Mesodermal cell (in vitro differentiated cells): ENCODE results near the gene RNF149.

ENCODE experiments used
- H3K27ac ChIP-seq: 2 replicates; pipeline ENCODE4 v1.7.0; 2013; ENCODE audit warnings: mild to moderate bottlenecking, low read depth, low read length, moderate library complexity; ENCODE audit not compliant: severe bottlenecking
- H3K36me3 ChIP-seq: 2 replicates; pipeline ENCODE4 v1.7.1; 2013; ENCODE audit warnings: mild to moderate bottlenecking, low read length, moderate library complexity; ENCODE audit not compliant: control insufficient read depth, insufficient read depth
- H3K4me1 ChIP-seq: one replicate; pipeline ENCODE4 v1.7.1; 2013; ENCODE audit warnings: mild to moderate bottlenecking, low read length; ENCODE audit not compliant: insufficient read depth, control insufficient read depth, poor library complexity, severe bottlenecking
- H3K4me3 ChIP-seq: 2 replicates; pipeline ENCODE4 v1.7.0; 2013; ENCODE audit warnings: low read length, control low read depth, mild to moderate bottlenecking; ENCODE audit not compliant: insufficient read depth, poor library complexity, severe bottlenecking; ENCODE audit errors: extremely low read depth
- H3K9me3 ChIP-seq: 2 replicates; pipeline ENCODE4 v1.7.1; 2013; ENCODE audit warnings: mild to moderate bottlenecking, low read length, moderate library complexity; ENCODE audit not compliant: control insufficient read depth
- WGBS, 2 experiments: methylation state at CpG; one replicate each; pipeline ENCODE4 v1.1.5; 2013; ENCODE audit warnings: missing lambda C conversion rate in 2 of 2; ENCODE audit not compliant: insufficient coverage in 2 of 2; 5-methylcytosine and 5-hydroxymethylcytosine counted together

Gene RNF149

GRCh38 chr2:101296371-101296770 is 12.1 kb downstream of the RNF149 start:
- Histone ChIP-seq H3K4me3 (no peak overlapping the region), H3K9me3 (no peaks in the 10 kb centered on the region), H3K27ac (no peak overlapping the region), H3K4me1 (no peaks in the 10 kb centered on the region), H3K36me3 (peaks cover 59% of the 10 kb centered on the region)
- 100% methylated on average over 1 of the region's 5 CpGs; no CpG with 5 or more reads in 1 of the 2 experiments for WGBS, 2 experiments

DNA sequence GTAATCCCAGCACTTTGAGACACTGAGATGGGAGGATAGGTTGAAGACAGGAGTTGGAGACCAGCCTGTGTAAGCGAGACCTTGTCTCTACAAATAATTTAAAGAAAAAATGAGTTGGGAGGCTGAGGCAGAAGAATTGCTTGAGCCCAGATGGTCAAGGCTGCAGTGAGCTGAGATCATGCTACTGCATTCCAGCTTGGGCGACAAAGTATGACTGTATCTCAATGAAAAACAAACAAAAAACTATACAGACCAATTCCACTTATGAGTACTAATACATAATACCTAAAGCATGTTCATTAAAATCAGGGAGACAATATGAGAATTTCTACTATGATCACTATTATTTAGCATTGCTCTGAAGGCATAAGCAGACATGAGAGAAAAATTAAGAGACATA is 12.6 kb downstream of the RNF149 start:
- Histone ChIP-seq H3K9me3 (no peaks in the 10 kb centered on the region), H3K27ac (no peak overlapping the region), H3K36me3 (peaks cover 62% of the 10 kb centered on the region), H3K4me3 (no peak overlapping the region), H3K4me1 (no peaks in the 10 kb centered on the region)
- WGBS, 2 experiments: 80% methylated on average over 1 of the region's 2 CpGs; no CpG with 5 or more reads in 1 of the 2 experiments

DNA sequence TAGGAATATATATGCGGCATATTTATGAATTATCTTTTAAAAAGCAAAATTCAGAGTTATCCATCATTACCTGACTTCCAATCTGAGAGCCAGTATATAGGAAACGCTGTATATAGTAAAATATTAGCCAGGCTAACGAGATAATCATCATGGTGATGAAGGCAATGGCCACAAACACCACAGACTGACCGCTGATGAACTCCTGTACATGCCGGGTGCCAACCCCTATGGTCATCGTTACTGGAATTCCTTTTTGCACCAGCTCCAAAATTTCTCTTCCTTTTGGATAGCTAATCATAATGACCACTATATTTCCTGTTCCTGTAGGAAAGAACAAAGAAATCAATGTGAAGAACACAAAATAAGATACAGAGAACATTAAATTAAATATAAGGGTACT is 13.6 kb downstream of the RNF149 start:
- 100% methylated on average over 3 of the region's 6 CpGs; no CpG with 5 or more reads in 1 of the 2 experiments for WGBS, 2 experiments

GRCh38 chr2:101293544-101293943 is 15.0 kb downstream of the RNF149 start:
- Histone ChIP-seq H3K4me3 (no peak overlapping the region), H3K9me3 (no peaks in the 10 kb centered on the region), H3K36me3 (peaks cover 51% of the 10 kb centered on the region), H3K4me1 (no peaks in the 10 kb centered on the region), H3K27ac (no peak overlapping the region)
- 92 to 100% methylated on average over 1 to 2 of the region's 2 CpGs for WGBS, 2 experiments

More for the DNA sequence above, 13.6 kb downstream of the RNF149 start:
- no peak overlapping the region for H3K4me3 ChIP-seq
- no peaks in the 10 kb centered on the region for H3K9me3 ChIP-seq
- peaks cover 60% of the 10 kb centered on the region for H3K36me3 ChIP-seq
- no peaks in the 10 kb centered on the region for H3K4me1 ChIP-seq
- no peak overlapping the region for H3K27ac ChIP-seq

DNA sequence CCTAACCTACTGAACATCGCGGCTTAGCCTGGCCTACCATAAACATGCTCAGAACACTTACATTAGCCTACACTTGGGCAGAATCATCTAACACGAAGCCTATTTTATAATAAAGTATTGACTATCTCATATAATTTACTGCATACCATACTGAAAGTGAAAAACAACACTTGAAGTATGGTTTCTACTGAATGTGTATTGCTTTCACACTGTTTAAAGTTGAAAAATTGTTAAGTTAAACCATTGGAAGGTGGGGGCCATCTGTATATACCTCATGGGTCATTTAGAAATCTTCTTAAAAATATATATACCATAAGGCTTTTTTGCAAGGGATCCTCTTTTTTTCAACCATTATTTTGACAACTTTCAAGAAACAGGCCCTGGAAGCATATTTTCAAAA is 16.5 kb downstream of the RNF149 start:
- Histone ChIP-seq H3K27ac (no peak overlapping the region), H3K9me3 (no peaks in the 10 kb centered on the region), H3K4me1 (no peaks in the 10 kb centered on the region), H3K36me3 (peaks cover 59% of the 10 kb centered on the region), H3K4me3 (no peak overlapping the region)
- no CpG with 5 or more reads among the region's 3 CpGs for WGBS, 2 experiments

DNA sequence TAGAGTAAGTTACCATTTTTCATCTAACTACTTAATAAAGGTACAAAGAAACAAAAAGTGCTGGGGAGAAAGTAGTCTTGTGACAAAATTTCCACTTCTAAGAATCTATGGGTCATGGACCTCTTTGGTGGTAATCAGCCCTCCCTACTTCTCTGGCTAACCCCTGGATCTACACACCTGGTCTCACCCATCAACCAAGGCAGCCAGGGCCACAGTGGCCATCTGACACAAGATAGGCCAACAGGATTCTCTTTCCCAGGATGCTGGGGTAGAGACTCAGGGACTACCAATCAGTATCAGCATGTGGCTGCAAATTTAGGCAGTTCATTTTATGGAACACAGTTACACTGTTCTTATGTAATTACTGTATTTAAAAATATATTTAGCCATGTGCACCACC is 17.8 kb downstream of the RNF149 start:
- Histone ChIP-seq H3K4me3 (no peak overlapping the region), H3K27ac (no peak overlapping the region), H3K4me1 (no peaks in the 10 kb centered on the region), H3K36me3 (peaks cover 70% of the 10 kb centered on the region), H3K9me3 (no peaks in the 10 kb centered on the region)

DNA sequence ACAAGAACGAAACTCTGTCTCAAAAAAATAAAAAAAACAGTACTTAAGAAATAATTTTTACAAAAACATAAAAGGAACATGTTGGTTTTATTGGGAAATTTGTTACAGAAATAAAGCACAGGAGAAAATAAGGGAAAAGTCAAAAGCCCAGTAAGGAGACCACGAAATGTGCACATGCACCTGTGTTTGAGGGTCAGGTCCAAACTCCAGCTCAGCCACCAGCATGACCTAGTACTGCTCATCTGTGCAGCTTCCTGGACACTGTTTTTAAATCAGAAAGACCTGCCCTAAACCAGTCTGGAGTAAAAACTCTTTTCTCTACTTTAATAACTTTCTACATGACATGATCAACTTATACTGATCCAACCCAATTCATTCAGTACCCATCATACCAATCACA is 21.2 kb downstream of the RNF149 start:
- Histone ChIP-seq H3K27ac (no peak overlapping the region), H3K4me1 (no peaks in the 10 kb centered on the region), H3K36me3 (peaks cover 76% of the 10 kb centered on the region), H3K9me3 (no peaks in the 10 kb centered on the region), H3K4me3 (no peak overlapping the region)
- 90% methylated on average over 1 of the region's 2 CpGs for WGBS, 2 experiments

GRCh38 chr2:101286684-101287083 is 21.8 kb downstream of the RNF149 start:
- H3K36me3 ChIP-seq: peaks cover 78% of the 10 kb centered on the region
- no peaks in the 10 kb centered on the region for H3K9me3 ChIP-seq
- no peaks in the 10 kb centered on the region for H3K4me1 ChIP-seq
- no peak overlapping the region for H3K27ac ChIP-seq
- 91 to 94% methylated on average over 6 of the region's 6 CpGs for WGBS, 2 experiments
- H3K4me3 ChIP-seq: no peak overlapping the region

DNA sequence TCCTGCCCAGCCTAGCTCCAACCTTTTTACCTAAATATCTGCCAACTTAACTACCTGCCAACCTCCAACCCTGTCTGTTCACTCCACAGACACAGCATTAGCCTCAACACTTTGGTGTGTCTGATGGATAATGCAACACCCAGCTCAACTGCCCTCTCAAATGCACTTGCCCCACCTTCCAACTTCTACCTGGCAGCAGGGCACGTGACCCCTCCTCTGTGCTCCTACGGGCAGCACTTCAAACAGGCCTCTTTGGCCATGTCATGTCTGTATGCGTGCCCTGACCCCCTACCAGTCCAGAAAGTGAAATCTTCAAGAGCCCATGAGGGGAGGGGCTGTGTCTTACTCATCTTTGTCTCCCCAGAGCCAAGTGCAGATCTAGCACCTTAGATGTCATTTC is 25.5 kb downstream of the RNF149 start:
- no peak overlapping the region for H3K27ac ChIP-seq
- 97 to 100% methylated on average over 3 of the region's 3 CpGs for WGBS, 2 experiments
- no peak overlapping the region for H3K4me3 ChIP-seq
- H3K36me3 ChIP-seq: peaks cover 87% of the 10 kb centered on the region
- H3K9me3 ChIP-seq: no peaks in the 10 kb centered on the region
- H3K4me1 ChIP-seq: no peaks in the 10 kb centered on the region

DNA sequence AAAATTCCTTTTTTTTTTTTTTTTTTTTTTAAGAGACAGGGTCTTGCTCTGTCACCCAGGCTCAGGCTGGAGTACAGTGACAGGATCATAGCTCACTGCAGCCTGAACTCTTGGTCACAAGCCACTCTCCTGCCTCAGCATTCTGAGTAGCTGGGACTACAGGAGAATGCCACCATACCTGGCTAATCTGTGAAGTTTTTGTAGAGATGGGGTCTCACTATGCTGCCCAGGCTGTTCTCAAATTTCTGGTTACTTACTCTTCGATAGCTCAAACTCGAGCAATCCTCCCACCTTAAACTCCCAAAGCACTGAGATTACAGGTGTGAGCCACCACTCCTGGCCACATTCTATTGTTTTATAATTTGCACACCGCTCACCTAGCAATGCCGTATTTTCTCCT is 27.0 kb downstream of the RNF149 start:
- Histone ChIP-seq H3K36me3 (peaks cover 84% of the 10 kb centered on the region), H3K27ac (no peak overlapping the region), H3K9me3 (no peaks in the 10 kb centered on the region), H3K4me1 (no peaks in the 10 kb centered on the region), H3K4me3 (no peak overlapping the region)
- 89 to 91% methylated on average over 2 to 4 of the region's 4 CpGs for WGBS, 2 experiments

GRCh38 chr2:101278925-101279324 is 29.6 kb downstream of the RNF149 start:
- peaks cover 78% of the 10 kb centered on the region for H3K36me3 ChIP-seq
- no peak overlapping the region for H3K27ac ChIP-seq
- WGBS, 2 experiments: 100% methylated on average over 3 of the region's 3 CpGs; no CpG with 5 or more reads in 1 of the 2 experiments
- H3K4me3 ChIP-seq: no peak overlapping the region
- no peaks in the 10 kb centered on the region for H3K9me3 ChIP-seq
- H3K4me1 ChIP-seq: no peaks in the 10 kb centered on the region
